Measurements from ENCODE around the gene ZNF804B.

DNA sequence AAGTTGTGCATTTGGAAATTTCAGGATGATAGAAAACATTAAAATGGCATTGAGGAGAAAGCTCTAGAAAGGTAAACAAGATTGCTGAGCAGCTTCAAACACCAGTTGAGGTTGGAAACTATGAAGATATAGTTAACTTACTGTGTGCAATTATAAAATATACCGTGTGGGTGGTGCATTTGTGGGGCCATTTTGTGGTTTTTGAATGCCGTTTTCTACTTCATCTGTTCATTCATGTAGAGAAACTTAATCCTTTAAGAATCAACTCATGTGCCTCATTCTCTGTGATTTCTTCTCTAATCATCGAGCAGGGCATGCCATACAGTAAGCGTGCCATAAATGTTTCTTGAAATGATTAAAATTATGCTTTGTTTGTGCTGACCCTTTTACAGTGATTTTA is 268.8 kb downstream of the ZNF804B start:
- TF ChIP-seq, protein P1, sequence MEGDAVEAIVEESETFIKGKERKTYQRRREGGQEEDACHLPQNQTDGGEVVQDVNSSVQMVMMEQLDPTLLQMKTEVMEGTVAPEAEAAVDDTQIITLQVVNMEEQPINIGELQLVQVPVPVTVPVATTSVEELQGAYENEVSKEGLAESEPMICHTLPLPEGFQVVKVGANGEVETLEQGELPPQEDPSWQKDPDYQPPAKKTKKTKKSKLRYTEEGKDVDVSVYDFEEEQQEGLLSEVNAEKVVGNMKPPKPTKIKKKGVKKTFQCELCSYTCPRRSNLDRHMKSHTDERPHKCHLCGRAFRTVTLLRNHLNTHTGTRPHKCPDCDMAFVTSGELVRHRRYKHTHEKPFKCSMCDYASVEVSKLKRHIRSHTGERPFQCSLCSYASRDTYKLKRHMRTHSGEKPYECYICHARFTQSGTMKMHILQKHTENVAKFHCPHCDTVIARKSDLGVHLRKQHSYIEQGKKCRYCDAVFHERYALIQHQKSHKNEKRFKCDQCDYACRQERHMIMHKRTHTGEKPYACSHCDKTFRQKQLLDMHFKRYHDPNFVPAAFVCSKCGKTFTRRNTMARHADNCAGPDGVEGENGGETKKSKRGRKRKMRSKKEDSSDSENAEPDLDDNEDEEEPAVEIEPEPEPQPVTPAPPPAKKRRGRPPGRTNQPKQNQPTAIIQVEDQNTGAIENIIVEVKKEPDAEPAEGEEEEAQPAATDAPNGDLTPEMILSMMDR (IDR thresholded peaks at IDR 0.05): no peak
- no peak for TF ChIP-seq POLR2A (IDR thresholded peaks at IDR 0.05)

Data from breast epithelium (tissue), 3 donors.